Measurements from ENCODE around the gene NCLN.

- TF ChIP-seq CTCF (IDR thresholded peaks at IDR 0.05) (no peak), POLR2A (IDR thresholded peaks at IDR 0.05) (no peak)
Measured at GRCh38 chr19:3196933-3197205, 11.1 kb downstream of the NCLN start.
